Activated naive CD4-positive, alpha-beta T cell treated with anti-CD3 and anti-CD28 coated beads, Interleukin-2, amount 50 U/mL, for 72 hours (primary cell): Measurements from ENCODE around the gene ZBTB16. TPM values are rescaled to one million over a fixed set of nuclear protein-coding genes. Genes with fewer than 3 reads are reported as not detected.

Source experiments
- ATAC-seq, 2 donors: fragments of 150-1000 bp; cut with Tn5 transposase; 2 replicates each; pipeline ENCODE4 v1.10.0; 2021; ENCODE audit warnings: mild to moderate bottlenecking in 2 of 2, moderate library complexity in 2 of 2
- DNase-seq, 2 donors: peaks; one replicate each; pipeline ENCODE4 v3.0.0; 2021 to 2022; ENCODE audit warnings: low spot score in 2 of 2
- H3K27ac Mint-ChIP-seq, 2 donors: one replicate each; pipeline ENCODE4 v1.8.0; 2022; ENCODE audit warnings: mild to moderate bottlenecking in 2 of 2, mixed read lengths in 2 of 2
- H3K36me3 Mint-ChIP-seq, 2 donors: one replicate each; pipeline ENCODE4 v1.8.0; 2022; ENCODE audit warnings: mixed read lengths in 2 of 2
- H3K9me3 Mint-ChIP-seq, 2 donors: one replicate each; pipeline ENCODE4 v1.8.0; 2022; ENCODE audit warnings: mixed read lengths in 2 of 2
- total RNA-seq, 2 donors: library from RNA; stranded (reverse); gene quantifications; one replicate each; pipeline ENCODE4 v1.2.3, GENCODE V29; 2022

Gene ZBTB16
- total RNA-seq, 2 donors from 2014 or later = 0.99 to 3.1 TPM

DNA sequence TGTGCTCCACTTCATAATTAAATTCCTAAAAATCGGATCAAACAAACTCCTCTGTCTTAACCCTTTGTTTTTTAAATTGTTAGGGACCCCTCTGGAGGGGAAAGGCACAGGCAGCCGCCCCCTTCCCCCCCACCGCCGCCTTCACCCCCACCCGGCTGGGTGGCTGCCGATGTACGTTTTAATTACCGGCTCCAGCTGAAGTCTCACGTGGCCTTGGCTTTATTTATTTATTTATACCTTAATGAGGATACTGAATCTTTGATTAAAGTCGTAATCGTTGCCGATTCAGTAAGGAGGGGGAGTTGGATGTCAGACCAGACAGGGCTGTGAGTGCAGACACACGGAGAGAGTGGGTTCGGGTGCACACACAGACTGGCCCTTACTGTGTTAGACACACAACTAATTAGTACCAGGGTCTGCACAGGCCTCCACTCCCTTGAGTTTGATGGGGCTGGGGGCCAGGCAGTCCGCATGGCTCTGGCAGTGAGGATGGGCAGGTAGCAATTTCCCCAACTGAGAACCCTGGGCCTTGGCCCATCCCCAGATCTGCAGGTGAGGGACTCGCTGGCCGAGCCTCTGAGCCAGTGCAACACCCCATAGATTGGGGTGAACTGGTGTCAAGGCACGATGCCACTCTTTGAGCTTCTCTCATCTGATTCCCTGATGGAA, 185.3 kb downstream of the ZBTB16 start:
- H3K27ac Mint-ChIP-seq = no peak overlapping the region
- no peak for DNase-seq
- no peak for ATAC-seq
- no peaks in the 10 kb centered on the region for H3K9me3 Mint-ChIP-seq
- H3K36me3 Mint-ChIP-seq = no peaks in the 10 kb centered on the region

DNA sequence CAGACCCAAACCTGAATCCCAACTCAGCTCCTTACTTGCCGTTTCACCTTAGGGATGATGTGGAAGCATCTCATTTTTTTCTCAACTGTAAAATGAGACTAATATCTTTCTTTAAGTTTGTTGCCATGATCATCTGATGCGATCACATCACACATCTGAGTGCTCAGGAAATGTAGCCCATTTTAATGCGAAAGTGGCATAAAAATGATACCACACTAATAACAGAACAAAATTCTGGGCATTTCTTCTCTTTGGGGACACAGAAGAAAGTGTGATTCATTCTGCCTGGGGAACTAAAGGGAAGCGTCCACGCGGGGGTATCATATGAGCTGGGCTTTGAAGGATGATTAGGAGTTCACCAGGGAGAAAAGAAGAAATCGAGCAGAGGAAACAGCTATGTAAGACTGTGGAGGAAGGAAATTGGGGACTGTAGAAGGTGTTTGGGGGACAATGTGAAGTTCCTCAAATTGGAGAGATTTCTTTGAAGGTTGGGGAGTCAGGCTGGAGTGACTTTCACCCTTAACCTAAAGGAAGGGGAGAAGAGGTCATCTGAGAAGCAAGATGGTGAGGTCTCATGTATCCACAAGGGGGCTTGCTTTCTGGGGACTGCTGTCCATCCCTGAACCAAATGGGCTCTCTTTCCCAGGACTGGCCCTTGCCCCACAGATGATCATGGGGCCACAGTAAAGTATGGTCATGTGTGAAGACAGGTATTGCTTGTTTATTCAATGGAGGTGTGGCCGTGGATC, 187.0 kb downstream of the ZBTB16 start:
- Mint-ChIP-seq H3K9me3 (no peaks in the 10 kb centered on the region), H3K36me3 (no peaks in the 10 kb centered on the region), H3K27ac (no peak overlapping the region)
- no peak for ATAC-seq
- DNase-seq = no peak

DNA sequence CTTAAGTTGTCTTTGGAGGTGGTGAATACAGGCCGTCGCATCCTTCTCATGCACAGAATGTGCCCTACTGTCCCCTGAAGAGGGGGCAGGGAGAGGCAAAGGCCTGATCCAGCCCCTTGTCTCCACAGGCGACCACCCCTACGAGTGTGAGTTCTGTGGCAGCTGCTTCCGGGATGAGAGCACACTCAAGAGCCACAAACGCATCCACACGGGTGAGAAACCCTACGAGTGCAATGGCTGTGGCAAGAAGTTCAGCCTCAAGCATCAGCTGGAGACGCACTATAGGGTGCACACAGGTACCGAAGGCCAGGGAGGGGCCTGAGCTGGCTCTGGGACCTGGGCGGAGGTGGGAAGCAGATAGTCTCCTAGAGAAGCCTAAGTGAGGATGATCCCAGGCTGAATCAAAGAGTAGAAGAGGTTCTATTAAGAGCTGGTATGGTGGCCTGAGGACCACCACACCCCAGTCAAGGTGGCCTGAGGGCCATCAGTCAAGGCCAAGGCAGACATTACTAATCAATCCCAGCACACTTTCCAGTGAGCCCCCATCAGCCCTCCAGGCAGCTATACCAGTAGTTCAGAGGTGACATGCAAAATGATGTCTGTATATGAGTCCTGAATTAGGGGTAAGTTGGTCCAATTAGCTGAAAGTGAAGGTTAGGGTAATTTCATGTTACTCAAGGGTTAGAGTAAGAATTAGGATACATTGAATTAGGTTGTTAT, 187.7 kb downstream of the ZBTB16 start:
- Mint-ChIP-seq H3K27ac (no peak overlapping the region), H3K36me3 (no peaks in the 10 kb centered on the region), H3K9me3 (no peaks in the 10 kb centered on the region)
- DNase-seq (no peak), ATAC-seq (no peak)

DNA sequence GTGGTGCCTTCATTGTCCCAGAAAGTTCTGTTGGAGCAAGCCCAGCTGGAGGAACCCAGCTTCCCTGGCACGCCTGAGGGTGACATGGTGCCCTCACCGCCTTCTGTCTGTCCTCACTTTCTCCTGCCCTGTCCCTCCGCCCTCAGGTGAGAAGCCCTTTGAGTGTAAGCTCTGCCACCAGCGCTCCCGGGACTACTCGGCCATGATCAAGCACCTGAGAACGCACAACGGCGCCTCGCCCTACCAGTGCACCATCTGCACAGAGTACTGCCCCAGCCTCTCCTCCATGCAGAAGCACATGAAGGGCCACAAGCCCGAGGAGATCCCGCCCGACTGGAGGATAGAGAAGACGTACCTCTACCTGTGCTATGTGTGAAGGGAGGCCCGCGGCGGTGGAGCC, 190.7 kb downstream of the ZBTB16 start:
- no peak for DNase-seq
- H3K27ac Mint-ChIP-seq = peak overlapping the region in 1 of 2 donors; percentile 31
- H3K9me3 Mint-ChIP-seq = no peaks in the 10 kb centered on the region
- no peaks in the 10 kb centered on the region for H3K36me3 Mint-ChIP-seq
- ATAC-seq = no peak

DNA sequence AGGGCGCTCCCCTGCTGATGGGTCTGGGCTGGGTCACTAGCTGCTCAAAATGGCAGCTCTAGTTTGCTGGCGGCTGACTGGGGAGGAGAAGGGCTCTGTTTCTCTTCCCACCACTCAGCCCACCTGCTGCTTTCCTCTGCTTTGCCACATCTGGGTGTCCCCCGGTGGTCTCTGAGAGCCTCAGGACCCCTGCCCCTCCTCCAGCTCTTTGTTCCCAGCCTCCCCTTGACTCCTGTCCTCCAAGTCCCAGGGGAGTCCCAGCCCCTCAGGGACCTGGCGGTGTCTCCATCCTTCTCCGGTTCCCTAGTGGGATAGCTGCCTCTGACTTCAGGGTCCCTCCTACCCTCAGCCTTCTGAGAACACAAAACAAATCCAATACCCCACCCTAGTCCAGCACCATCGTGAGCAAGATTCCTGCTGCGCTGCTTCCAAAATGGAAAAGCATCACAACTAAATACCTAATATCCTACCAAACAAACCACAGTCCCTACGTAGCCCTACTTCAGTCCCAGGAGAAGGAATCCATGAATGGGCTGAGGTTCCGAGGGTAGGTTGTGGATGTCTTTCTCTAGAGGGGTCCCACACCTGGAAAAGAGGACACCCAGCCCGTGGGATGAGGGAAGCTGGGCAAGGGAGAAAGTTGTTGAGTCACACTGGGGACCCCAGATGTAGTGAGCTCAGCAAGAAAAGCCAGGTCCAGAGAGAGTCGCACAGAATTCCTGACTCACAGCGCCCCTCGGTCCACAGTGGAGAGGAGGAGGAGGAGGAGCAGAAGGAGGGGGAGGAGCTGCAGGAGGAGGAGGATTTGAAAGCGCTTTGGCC, 191.7 kb downstream of the ZBTB16 start:
- H3K27ac Mint-ChIP-seq = peak overlapping the region in 1 of 2 donors; percentile 90
- ATAC-seq = no peak
- H3K36me3 Mint-ChIP-seq = no peaks in the 10 kb centered on the region

DNA sequence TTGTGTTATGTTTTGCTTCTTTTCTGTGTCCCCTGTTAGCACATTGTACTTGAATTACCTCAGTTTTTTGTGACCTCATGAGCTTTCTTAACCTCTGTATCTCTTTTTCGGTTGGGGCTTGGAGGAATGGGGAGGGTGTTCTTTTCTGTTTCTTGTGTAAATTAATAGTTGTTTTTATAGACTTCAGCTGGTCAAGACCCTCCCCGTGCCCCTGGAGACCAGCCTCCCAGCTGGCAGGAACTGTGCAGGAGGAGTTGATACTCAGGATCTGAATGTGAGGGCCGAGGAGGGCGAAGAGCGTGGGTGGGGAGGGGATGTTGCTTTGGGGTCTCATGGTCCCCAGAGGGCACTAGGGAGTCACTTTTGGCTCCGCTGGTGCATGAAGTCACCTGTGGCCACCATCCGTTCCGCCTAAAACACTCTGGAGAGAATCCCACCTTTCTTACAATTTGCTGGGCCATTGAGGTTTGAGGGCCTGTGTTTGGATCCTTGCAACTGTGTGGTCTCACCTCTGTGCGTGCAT, 192.4 kb downstream of the ZBTB16 start:
- no peak for DNase-seq
- no peaks in the 10 kb centered on the region for H3K36me3 Mint-ChIP-seq
- no peak for ATAC-seq
- H3K9me3 Mint-ChIP-seq = no peaks in the 10 kb centered on the region
- no peak overlapping the region for H3K27ac Mint-ChIP-seq

More for the DNA sequence above, 191.7 kb downstream of the ZBTB16 start:
- no peaks in the 10 kb centered on the region for H3K9me3 Mint-ChIP-seq
- no peak for DNase-seq

DNA sequence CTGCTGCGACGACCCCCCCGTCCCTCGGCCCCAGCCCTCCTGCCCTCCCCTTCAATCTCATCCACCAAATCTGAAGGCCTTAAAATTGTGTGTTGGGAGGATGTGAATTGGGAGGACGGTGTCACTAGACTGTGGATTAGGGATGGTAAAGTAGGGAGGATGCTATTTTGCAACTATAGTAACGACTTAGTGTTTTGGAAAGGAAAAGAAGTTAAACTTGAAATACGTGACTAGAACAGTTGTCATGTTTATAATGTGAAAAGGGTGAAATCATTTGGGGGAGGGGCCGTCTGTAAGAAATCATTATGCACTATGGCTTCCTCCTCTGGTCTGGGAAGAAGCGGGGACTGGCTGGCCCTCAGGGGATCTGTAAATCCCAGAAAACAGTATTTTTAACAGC, 193.3 kb downstream of the ZBTB16 start:
- H3K9me3 Mint-ChIP-seq = no peaks in the 10 kb centered on the region
- DNase-seq (no peak), ATAC-seq (no peak)
- H3K36me3 Mint-ChIP-seq = no peaks in the 10 kb centered on the region
- no peak overlapping the region for H3K27ac Mint-ChIP-seq

DNA sequence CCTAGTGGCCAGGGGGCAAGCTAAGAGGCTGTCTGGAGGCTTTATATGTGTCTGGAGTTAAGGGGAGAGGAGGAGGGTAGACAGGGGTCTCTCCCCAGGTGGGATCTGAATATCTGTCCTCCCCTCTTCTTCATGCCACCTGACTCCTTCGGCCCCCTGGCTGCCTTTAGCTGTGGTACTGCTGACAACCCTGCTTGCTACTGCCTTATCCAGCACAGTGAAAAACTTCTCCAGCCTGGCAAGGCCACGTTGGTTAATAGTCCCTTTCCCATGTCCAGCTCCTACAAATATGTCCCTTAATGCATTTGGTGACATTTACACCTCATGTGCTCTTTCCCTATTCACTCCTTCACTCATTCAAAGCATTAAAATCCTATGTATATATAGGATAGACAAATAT, 194.3 kb downstream of the ZBTB16 start:
- ATAC-seq = no peak
- H3K27ac Mint-ChIP-seq = no peak overlapping the region
- DNase-seq = no peak
- no peaks in the 10 kb centered on the region for H3K36me3 Mint-ChIP-seq
- no peaks in the 10 kb centered on the region for H3K9me3 Mint-ChIP-seq

DNA sequence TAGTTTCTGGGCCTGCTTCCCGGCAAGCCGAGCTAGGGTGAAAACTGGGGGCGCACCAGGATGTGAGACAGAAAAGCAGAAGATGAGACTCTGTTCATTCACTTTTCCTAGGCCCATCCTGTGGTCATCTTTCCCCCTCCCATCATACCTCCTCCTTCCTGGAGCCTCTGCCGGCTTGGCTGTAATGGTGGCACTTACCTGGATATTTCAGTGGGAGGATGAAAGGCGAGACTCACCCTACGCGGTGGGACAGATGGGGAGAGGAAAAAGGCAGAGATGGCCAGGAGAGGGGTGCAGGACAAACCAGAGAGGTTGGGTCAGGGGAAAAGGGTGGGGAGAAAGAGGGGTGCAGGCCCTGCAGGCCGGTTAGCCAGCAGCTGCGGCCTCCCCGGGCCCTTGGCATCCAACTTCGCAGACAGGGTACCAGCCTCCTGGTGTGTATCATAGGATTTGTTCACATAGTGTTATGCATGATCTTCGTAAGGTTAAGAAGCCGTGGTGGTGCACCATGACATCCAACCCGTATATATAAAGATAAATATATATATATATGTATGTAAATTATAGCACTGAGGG, 195.1 kb downstream of the ZBTB16 start:
- H3K36me3 Mint-ChIP-seq = no peaks in the 10 kb centered on the region
- no peak overlapping the region for H3K27ac Mint-ChIP-seq
- no peak for ATAC-seq
- H3K9me3 Mint-ChIP-seq = no peaks in the 10 kb centered on the region
- DNase-seq = no peak

DNA sequence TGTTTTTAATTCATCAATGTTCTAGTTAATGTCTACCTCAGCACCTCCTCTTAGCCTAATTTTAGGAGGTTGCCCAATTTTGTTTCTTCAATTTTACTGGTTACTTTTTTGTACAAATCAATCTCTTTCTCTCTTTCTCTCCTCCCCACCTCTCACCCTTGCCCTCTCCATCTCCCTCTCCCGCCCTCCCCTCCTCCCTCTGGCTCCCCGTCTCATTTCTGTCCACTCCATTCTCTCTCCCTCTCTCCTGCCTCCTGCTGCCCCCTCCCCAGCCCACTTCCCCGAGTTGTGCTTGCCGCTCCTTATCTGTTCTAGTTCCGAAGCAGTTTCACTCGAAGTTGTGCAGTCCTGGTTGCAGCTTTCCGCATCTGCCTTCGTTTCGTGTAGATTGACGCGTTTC, 195.8 kb downstream of the ZBTB16 start:
- DNase-seq = no peak
- Mint-ChIP-seq H3K27ac (no peak overlapping the region), H3K9me3 (no peaks in the 10 kb centered on the region), H3K36me3 (no peaks in the 10 kb centered on the region)
- no peak for ATAC-seq

DNA sequence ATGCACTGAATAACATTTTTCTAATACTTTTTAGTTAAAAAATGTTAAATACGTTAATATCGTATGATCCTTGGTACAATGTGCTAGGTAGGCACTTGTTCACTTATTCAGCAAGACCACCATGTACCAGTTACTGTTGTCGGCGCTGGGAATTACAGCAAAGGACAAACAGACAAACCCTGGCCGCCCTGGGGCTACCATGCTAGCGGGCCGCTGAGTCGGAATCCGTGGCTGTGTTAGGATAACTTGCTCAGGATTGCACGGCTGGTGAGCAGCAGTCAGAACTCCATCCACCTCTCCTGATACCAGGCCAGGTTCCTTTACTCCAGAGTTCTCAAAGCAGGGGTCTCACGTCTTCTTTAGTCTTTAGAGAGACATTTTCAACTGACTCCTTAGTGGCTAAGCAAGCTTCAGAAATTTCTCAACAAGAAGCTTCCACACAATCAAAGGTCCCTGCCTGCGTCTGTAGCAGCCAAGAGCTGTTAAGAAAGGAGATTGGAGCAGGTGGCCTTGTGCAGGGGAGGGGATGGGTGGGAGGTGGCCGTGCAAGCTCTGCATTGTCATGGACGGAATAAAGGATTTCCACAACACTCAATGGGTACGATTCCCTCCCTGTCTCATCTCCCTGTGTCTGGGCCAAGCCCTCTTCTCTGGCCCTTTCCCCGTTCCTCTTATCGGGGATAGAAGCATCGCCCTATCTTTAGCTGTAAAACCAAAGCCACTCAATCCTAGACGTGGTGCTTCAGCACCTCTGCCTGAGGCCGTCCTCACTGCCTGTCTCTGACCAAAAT, 196.9 kb downstream of the ZBTB16 start:
- ATAC-seq = no peak
- no peak for DNase-seq
- Mint-ChIP-seq H3K36me3 (no peaks in the 10 kb centered on the region), H3K9me3 (no peaks in the 10 kb centered on the region), H3K27ac (no peak overlapping the region)

DNA sequence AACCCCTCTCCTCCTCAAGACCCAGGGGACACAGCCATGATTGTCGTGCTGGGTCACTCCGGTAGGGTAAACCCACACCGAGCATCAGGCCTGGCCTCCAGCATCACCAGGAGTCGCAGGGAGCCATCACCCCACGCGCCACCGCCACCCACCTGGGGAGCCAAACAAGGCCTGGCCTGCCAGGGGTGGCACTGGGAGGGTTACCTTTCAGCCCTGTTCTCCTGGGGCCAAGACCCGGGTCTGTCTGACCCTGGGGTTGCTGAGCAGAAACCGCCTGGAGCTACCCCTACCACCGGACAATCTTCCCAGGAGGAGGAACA, 197.4 kb downstream of the ZBTB16 start:
- Mint-ChIP-seq H3K36me3 (no peaks in the 10 kb centered on the region), H3K27ac (no peak overlapping the region), H3K9me3 (no peaks in the 10 kb centered on the region)
- DNase-seq (no peak), ATAC-seq (no peak)

DNA sequence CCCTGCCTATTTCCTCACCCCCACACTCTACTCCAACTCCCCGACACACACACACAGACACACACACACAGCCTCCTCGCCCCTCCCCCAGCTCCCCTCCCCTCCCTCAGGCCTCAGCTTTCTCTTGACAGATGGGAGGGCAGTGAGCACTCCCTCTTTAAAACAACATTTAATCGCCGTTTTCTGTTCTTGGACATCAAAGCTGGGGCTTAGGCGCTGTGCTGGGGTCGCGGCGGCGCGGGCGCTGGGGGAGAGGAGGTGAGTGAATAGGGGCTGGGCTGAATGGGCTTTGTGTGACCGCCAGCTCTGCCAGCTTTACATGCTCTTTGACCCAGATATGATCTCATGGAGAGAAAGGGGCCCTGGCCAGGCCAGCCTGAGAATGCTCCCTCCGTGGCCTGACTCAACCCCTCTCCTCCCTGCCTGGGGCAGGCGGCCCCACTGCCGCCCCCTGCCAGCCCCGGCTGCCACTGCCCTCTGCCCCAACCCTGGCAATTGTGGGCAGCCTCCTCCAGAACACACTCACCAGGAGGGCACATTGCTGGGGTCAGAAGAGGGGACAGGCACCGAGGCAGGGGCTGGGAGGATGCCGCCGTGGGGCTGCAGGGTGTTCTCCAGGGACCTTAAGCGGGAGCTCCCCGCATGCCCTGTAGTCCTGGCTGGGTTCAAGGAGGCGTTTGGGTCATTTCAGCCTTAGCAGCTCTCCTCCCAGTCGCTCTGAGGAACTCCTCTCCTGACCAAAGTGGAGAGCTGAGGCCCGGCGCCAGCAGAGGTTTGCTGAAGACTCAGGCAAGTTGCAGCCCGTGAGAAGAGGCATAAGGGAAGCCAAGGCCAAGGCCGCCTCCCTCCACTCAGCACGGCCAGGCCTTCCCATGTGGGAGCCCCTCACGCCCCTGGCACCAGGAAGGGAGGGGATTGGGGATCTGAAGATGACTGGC, 198.4 kb downstream of the ZBTB16 start:
- no peaks in the 10 kb centered on the region for H3K9me3 Mint-ChIP-seq
- DNase-seq (no peak), ATAC-seq (no peak)
- H3K36me3 Mint-ChIP-seq = no peaks in the 10 kb centered on the region
- H3K27ac Mint-ChIP-seq = no peak overlapping the region

DNA sequence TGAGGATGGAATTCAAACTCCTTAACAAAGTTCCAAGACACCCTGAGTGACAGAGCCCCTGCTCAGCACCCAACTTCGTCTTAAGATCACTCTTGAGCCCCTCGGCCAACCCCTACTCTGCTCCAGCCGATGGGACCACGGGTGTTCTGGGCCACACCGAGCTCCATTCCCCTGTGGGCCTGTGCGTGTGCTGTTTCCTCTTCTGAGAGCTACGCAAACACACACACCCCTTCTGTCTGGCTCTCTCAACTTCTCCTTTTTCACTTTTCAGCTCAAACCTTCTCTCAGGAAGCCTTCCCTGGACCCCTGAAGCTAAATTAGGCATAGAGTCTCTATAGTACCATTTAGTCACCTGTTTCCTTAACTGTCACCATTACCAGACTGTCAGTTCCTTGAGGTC, 199.2 kb downstream of the ZBTB16 start:
- Mint-ChIP-seq H3K9me3 (no peaks in the 10 kb centered on the region), H3K36me3 (no peaks in the 10 kb centered on the region), H3K27ac (peak overlapping the region in 1 of 2 donors; percentile 30)
- no peak for DNase-seq
- no peak for ATAC-seq

DNA sequence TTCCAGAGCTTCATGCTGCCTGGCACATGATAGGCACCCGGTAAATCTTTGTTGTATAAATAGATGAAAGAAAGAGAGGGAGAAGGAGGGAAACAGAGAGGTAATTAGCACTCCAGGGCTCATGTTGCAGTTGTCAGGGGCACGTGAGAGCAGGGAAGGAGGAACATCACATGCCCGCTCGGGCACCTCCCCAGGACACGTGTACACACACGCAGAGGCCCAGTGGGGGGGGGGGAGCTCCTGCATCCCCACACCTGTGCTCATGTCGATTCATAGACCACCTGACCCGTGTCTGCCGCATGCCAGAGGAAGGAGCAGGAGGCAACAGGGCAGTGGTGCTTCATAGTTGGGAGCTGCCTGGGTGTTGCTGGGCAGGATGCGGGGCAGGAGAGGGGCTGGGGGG, 199.6 kb downstream of the ZBTB16 start:
- DNase-seq (no peak), ATAC-seq (no peak)
- H3K9me3 Mint-ChIP-seq = no peaks in the 10 kb centered on the region
- no peak overlapping the region for H3K27ac Mint-ChIP-seq
- H3K36me3 Mint-ChIP-seq = no peaks in the 10 kb centered on the region
